GM12892 (cell line): ENCODE measurements around the gene MICAL2.

Source experiments
- POLR2A ChIP-seq: IDR thresholded peaks from 2 replicates; pipeline ENCODE4 v1.6.1; 2011; ENCODE audit warnings: low read depth, low read length, control low read depth
- POLR2AphosphoS5 ChIP-seq: IDR thresholded peaks from 2 replicates; pipeline ENCODE4 v1.6.1; 2011; ENCODE audit warnings: low read depth, low read length, control low read depth
- TAF1 ChIP-seq: IDR thresholded peaks from 2 replicates; pipeline ENCODE4 v1.6.1; 2011; ENCODE audit warnings: low read depth, mild to moderate bottlenecking, control low read depth, low read length, borderline replicate concordance

GRCh38 chr11:12212821-12213185 is 102.4 kb downstream of the MICAL2 start:
- no peak for TF ChIP-seq POLR2A
- TF ChIP-seq POLR2AphosphoS5, result no peak
- TF ChIP-seq TAF1, result no peak
